HG02870 (cell line): ENCODE data around the gene RAD50.
"Not testable (repeated sequence)": the region's sequence is repeated elsewhere in the genome, so short reads cannot be mapped to it uniquely, and the experiment has no call there.

ENCODE experiments used
- ATAC-seq: cut with Tn5 transposase; IDR thresholded peaks from one replicate; pipeline ENCODE4 v1.9.1; 2021; ENCODE audit warnings: mild to moderate bottlenecking, moderate library complexity; ENCODE audit not compliant: unreplicated experiment

The RAD50 gene

GRCh38 chr5:132556763-132557477 lies at the start of gene RAD50:
Gene RAD50 (plus strand): TSS chr5:132556977. CDS start chr5:132557325, 348 bp downstream.
- ATAC-seq: peak; percentile 93

- no peak for ATAC-seq
Measured at GRCh38 chr5:132510076-132510475, 46.7 kb upstream of the RAD50 start.

- not testable (repeated sequence) for ATAC-seq
Measured at GRCh38 chr5:132513618-132514336, 43.0 kb upstream of the RAD50 start.

- ATAC-seq: not testable (repeated sequence)
Measured at GRCh38 chr5:132522067-132522466, 34.7 kb upstream of the RAD50 start.

- not testable (repeated sequence) for ATAC-seq
Measured at GRCh38 chr5:132524877-132525276, 31.9 kb upstream of the RAD50 start.

GRCh38 chr5:132525299-132525724 lies 31.5 kb upstream of the RAD50 start:
- peak; percentile 77 for ATAC-seq

GRCh38 chr5:132526290-132526973 lies 30.3 kb upstream of the RAD50 start:
- no peak for ATAC-seq

GRCh38 chr5:132526974-132527564 lies 29.7 kb upstream of the RAD50 start:
- ATAC-seq: no peak

GRCh38 chr5:132528021-132528420 lies 28.8 kb upstream of the RAD50 start:
- no peak for ATAC-seq

- no peak for ATAC-seq
Measured at GRCh38 chr5:132528866-132529634, 27.7 kb upstream of the RAD50 start.

- no peak for ATAC-seq
Measured at GRCh38 chr5:132530946-132531345, 25.8 kb upstream of the RAD50 start.

- no peak for ATAC-seq
Measured at GRCh38 chr5:132539716-132540115, 17.1 kb upstream of the RAD50 start.

GRCh38 chr5:132540149-132540548 lies 16.6 kb upstream of the RAD50 start:
- no peak for ATAC-seq

GRCh38 chr5:132540764-132541163 lies 16.0 kb upstream of the RAD50 start:
- ATAC-seq: no peak

GRCh38 chr5:132543472-132544201 lies 13.1 kb upstream of the RAD50 start, which contains the start of gene IL5:
Gene IL5 (minus strand): TSS chr5:132543522. CDS start chr5:132543478, 44 bp downstream.
- no peak for ATAC-seq

GRCh38 chr5:132546108-132546507 lies 10.7 kb upstream of the RAD50 start:
- no peak for ATAC-seq

- ATAC-seq: no peak
Measured at GRCh38 chr5:132547269-132547668, 9.5 kb upstream of the RAD50 start.

GRCh38 chr5:132548834-132549233 lies 7.9 kb upstream of the RAD50 start:
- ATAC-seq: not testable (repeated sequence)

GRCh38 chr5:132549576-132549975 lies 7.2 kb upstream of the RAD50 start:
- no peak for ATAC-seq
